ENCODE measurements around the gene CGB1. TPM values are rescaled to one million over a fixed set of nuclear protein-coding genes. Genes with fewer than 3 reads are reported as not detected.

The CGB1 gene
- total RNA-seq, 2 donors from 2014 or later: not detected

GRCh38 chr19:48990400-48990799 is 46.3 kb downstream of the CGB1 start:
- Histone ChIP-seq H3K4me1 (ENCODE audit: control insufficient read depth in 1 of 2, low read depth in 2 of 2) (peaks cover 20 to 41% of the 10 kb centered on the region in 2 donors), H3K4me3 (no peak overlapping the region), H3K27me3 (replicated peaks; ENCODE audit: insufficient read depth) (no peaks in the 10 kb centered on the region), H3K27ac (peak overlapping the region in 1 of 2 donors; percentile 26), H3K9me3 (no peaks in the 10 kb centered on the region), H3K36me3 (peaks cover 37% of the 10 kb centered on the region)
- no peak for ATAC-seq (ENCODE audit: insufficient number of reproducible peaks, low FRiP score, low read depth)
- no peak for DNase-seq (ENCODE audit: low spot score)
- no peak for TF ChIP-seq CTCF (IDR thresholded peaks at IDR 0.05)

GRCh38 chr19:48989701-48990291 is 46.9 kb downstream of the CGB1 start:
- no peak for ATAC-seq (ENCODE audit: insufficient number of reproducible peaks, low FRiP score, low read depth)
- H3K27me3 ChIP-seq (replicated peaks; ENCODE audit: insufficient read depth): no peaks in the 10 kb centered on the region

DNA sequence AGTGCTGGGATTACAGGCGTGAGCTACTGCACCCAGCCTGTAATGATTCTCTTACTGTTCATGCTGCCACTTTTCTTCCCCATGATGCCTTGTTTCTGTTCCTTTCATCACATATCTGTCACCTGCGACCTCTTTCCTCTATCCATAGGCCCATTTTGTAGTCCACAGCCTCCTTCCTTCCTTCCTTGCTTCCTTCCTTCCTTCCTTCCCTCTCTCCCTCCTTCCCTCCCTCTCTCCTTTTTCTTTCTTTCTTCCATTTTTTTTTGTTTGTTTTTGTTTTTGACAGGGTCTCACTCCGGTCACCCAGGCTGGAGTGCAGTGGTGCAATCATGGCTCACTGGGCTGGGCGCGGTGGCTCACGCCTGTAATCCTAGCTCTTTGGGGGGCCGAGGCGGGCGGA is 47.8 kb downstream of the CGB1 start:
- Histone ChIP-seq H3K27ac (no peak overlapping the region), H3K36me3 (peaks cover 50% of the 10 kb centered on the region), H3K9me3 (no peaks in the 10 kb centered on the region), H3K4me3 (no peak overlapping the region), H3K4me1 (ENCODE audit: control insufficient read depth in 1 of 2, low read depth in 2 of 2) (peaks cover 11 to 27% of the 10 kb centered on the region in 2 donors), H3K27me3 (replicated peaks; ENCODE audit: insufficient read depth) (no peaks in the 10 kb centered on the region)
- DNase-seq (ENCODE audit: low spot score): no peak
- TF ChIP-seq CTCF (IDR thresholded peaks at IDR 0.05): no peak
- ATAC-seq (ENCODE audit: insufficient number of reproducible peaks, low FRiP score, low read depth): no peak

More at GRCh38 chr19:48989701-48990291, 46.9 kb downstream of the CGB1 start:
- H3K4me3 ChIP-seq: no peak overlapping the region
- H3K4me1 ChIP-seq (ENCODE audit: control insufficient read depth in 1 of 2, low read depth in 2 of 2): peaks cover 19 to 35% of the 10 kb centered on the region in 2 donors
- DNase-seq (ENCODE audit: low spot score): no peak
- H3K36me3 ChIP-seq: peaks cover 43% of the 10 kb centered on the region
- H3K27ac ChIP-seq: peak overlapping the region; percentile 26 to 45
- no peaks in the 10 kb centered on the region for H3K9me3 ChIP-seq
- TF ChIP-seq CTCF (IDR thresholded peaks at IDR 0.05): no peak

DNA sequence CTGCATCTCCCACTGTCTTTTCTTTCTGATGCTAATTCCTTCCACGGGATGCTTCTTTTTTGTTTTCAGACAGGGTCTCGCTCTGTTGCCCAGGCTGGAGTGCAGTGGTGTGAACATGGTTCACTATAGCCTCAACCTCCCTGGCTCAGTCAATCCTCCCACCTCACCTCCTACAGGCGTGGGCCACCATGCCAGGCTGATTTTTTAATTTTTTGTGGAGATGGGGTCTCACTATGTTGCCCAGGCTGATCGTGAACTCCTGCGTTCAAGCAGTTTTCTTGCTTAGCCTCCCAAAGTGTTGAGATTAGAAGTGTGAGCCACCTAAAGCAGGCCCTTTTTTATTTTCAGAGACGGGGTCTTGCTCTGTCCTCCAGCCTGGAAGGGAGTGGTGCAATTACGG is 48.4 kb downstream of the CGB1 start:
- Histone ChIP-seq H3K27me3 (replicated peaks; ENCODE audit: insufficient read depth) (no peaks in the 10 kb centered on the region), H3K4me3 (no peak overlapping the region), H3K9me3 (no peaks in the 10 kb centered on the region), H3K36me3 (peaks cover 56% of the 10 kb centered on the region), H3K4me1 (ENCODE audit: control insufficient read depth in 1 of 2, low read depth in 2 of 2) (peaks cover 11 to 27% of the 10 kb centered on the region in 2 donors), H3K27ac (no peak overlapping the region)
- DNase-seq (ENCODE audit: low spot score): no peak
- ATAC-seq (ENCODE audit: insufficient number of reproducible peaks, low FRiP score, low read depth): no peak
- TF ChIP-seq CTCF (IDR thresholded peaks at IDR 0.05): no peak

- H3K4me3 ChIP-seq: no peak overlapping the region
- no peak for TF ChIP-seq CTCF (IDR thresholded peaks at IDR 0.05)
- no peaks in the 10 kb centered on the region for H3K27me3 ChIP-seq (replicated peaks; ENCODE audit: insufficient read depth)
- peaks cover 58% of the 10 kb centered on the region for H3K36me3 ChIP-seq
- DNase-seq (ENCODE audit: low spot score) (no peak), ATAC-seq (ENCODE audit: insufficient number of reproducible peaks, low FRiP score, low read depth) (no peak)
- H3K9me3 ChIP-seq: no peaks in the 10 kb centered on the region
- H3K4me1 ChIP-seq (ENCODE audit: control insufficient read depth in 1 of 2, low read depth in 2 of 2): peaks cover 11 to 27% of the 10 kb centered on the region in 2 donors
- H3K27ac ChIP-seq: no peak overlapping the region
Observed at GRCh38 chr19:48987323-48987722, 49.4 kb downstream of the CGB1 start.
